Measurements from ENCODE around the gene HOXC10. TPM values are rescaled to one million over a fixed set of nuclear protein-coding genes. Genes with fewer than 3 reads are reported as not detected.

HOXC10 gene
- total RNA-seq, 1 experiment from 2014 or later, result not detected

GRCh38 chr12:54033980-54034784, 49.2 kb downstream of the HOXC10 start:
- no peak for DNase-seq (ENCODE audit: unreplicated experiment)
- CTCF ChIA-PET, result interaction anchor here (0.5 to 4.8 kb wide), 5 partner anchors 111 to 174 kb away, joined by 3 to 54 read pairs (median 5); no protein-coding TSS in a partner anchor
- H3K4me1 Mint-ChIP-seq (ENCODE audit: insufficient read depth, unreplicated experiment), result peaks cover 11% of the 10 kb centered on the region
- H3K27me3 Mint-ChIP-seq (ENCODE audit: insufficient read depth, unreplicated experiment), result no peaks in the 10 kb centered on the region
- BruUV-seq (replicated peaks), result no TSS peak
- H3K27ac Mint-ChIP-seq (ENCODE audit: low read depth, unreplicated experiment), result no peak overlapping the region
- POLR2A ChIA-PET, result no interaction called here
- H3K9me3 Mint-ChIP-seq (ENCODE audit: unreplicated experiment), result no peaks in the 10 kb centered on the region
- peak overlapping the region; percentile 71 for H3K4me3 Mint-ChIP-seq (ENCODE audit: unreplicated experiment)
- H3K36me3 Mint-ChIP-seq (ENCODE audit: insufficient read depth, unreplicated experiment), result peaks cover 18% of the 10 kb centered on the region
- TF ChIP-seq CTCF (IDR thresholded peaks at IDR 0.05; ENCODE audit: unreplicated experiment), result no peak
- intact Hi-C loops (cut with micrococcal nuclease), result loop anchor here (2.0 kb wide), 1 partner anchor 93 kb away; no protein-coding TSS in a partner anchor

- no peak for TF ChIP-seq CTCF (IDR thresholded peaks at IDR 0.05; ENCODE audit: unreplicated experiment)
- no TSS peak for BruUV-seq (replicated peaks)
- H3K4me1 Mint-ChIP-seq (ENCODE audit: insufficient read depth, unreplicated experiment), result peaks cover 11% of the 10 kb centered on the region
- peak overlapping the region; percentile 7 for H3K4me3 Mint-ChIP-seq (ENCODE audit: unreplicated experiment)
- intact Hi-C loops (cut with micrococcal nuclease), result no loop called here
- H3K9me3 Mint-ChIP-seq (ENCODE audit: unreplicated experiment), result no peaks in the 10 kb centered on the region
- ChIA-PET POLR2A (no interaction called here), CTCF (interaction anchor here (0.5 to 1.9 kb wide), 9 partner anchors 89 to 340 kb away, joined by 3 to 8 read pairs (median 4); no protein-coding TSS in a partner anchor)
- DNase-seq (ENCODE audit: unreplicated experiment), result no peak
- no peak overlapping the region for H3K27ac Mint-ChIP-seq (ENCODE audit: low read depth, unreplicated experiment)
- peaks cover 11% of the 10 kb centered on the region for H3K36me3 Mint-ChIP-seq (ENCODE audit: insufficient read depth, unreplicated experiment)
- no peaks in the 10 kb centered on the region for H3K27me3 Mint-ChIP-seq (ENCODE audit: insufficient read depth, unreplicated experiment)
Measured at GRCh38 chr12:54034785-54035310, 49.9 kb downstream of the HOXC10 start.

- ChIA-PET CTCF (interaction anchor here (0.6 to 1.9 kb wide), 6 partner anchors 90 to 325 kb away, joined by 3 to 8 read pairs (median 4); no protein-coding TSS in a partner anchor), POLR2A (interaction anchor here (0.9 to 1.1 kb wide), 3 partner anchors 14 to 27 kb away, joined by 3 read pairs; partner anchors contain the start of gene HOXC8)
- Mint-ChIP-seq H3K27me3 (ENCODE audit: insufficient read depth, unreplicated experiment) (no peaks in the 10 kb centered on the region), H3K4me3 (ENCODE audit: unreplicated experiment) (no peak overlapping the region), H3K36me3 (ENCODE audit: insufficient read depth, unreplicated experiment) (peaks cover 5% of the 10 kb centered on the region), H3K9me3 (ENCODE audit: unreplicated experiment) (no peaks in the 10 kb centered on the region), H3K4me1 (ENCODE audit: insufficient read depth, unreplicated experiment) (peaks cover 11% of the 10 kb centered on the region), H3K27ac (ENCODE audit: low read depth, unreplicated experiment) (no peak overlapping the region)
- no peak for TF ChIP-seq CTCF (IDR thresholded peaks at IDR 0.05; ENCODE audit: unreplicated experiment)
- intact Hi-C loops (cut with micrococcal nuclease), result no loop called here
- DNase-seq (ENCODE audit: unreplicated experiment), result no peak
- no TSS peak for BruUV-seq (replicated peaks)
Measured at GRCh38 chr12:54035568-54036264, 50.8 kb downstream of the HOXC10 start.

All from MCF 10A (cell line).